Fibroblast of skin of back (primary cell): Measurements from ENCODE around the gene CEP170.
"Not testable (repeated sequence)": the region's sequence is repeated elsewhere in the genome, so short reads cannot be mapped to it uniquely, and the experiment has no call there.

Experiments used
- DNase-seq: peaks from one replicate; pipeline ENCODE4 v3.0.0-alpha.2; 2013

Gene CEP170

DNA sequence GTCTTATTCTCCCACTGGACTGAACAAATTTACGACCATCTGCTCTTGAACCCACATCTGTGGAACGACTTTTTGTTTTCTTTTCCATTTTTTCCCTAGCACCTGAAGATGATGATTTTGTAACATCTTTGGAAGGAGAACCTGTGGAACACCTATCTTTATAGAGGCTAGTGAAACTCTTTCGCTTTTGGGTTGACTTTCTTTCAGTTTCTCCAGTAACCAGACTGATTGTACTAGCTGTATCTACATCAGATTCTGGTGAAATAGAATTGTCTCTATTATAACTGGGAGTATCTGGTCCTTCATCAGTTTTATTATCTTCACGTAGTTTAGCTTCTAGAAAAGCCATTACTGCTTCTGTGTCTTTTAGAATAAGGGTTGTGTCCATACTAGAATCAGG, 90.2 kb downstream of the CEP170 start:
- DNase-seq = not testable (repeated sequence)

DNA sequence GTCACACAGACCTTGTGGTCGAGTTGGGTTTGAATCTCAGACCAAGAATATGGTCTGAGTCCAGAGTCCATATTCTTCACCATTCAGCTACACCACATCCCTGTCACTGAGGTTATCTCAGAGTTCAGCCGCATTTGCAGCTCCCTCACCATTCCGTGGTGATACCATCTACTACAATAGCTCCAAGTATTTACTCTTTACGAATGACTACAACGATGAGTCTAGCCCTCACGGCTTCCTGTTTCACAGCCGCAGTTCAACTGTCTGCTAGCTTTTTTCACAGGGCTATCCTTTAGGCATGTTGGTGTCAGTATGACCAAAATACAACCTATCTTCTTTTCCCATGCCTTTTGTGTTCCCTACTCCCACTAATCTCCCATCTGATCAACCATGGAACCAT, 104.2 kb downstream of the CEP170 start:
- not testable (repeated sequence) for DNase-seq

DNA sequence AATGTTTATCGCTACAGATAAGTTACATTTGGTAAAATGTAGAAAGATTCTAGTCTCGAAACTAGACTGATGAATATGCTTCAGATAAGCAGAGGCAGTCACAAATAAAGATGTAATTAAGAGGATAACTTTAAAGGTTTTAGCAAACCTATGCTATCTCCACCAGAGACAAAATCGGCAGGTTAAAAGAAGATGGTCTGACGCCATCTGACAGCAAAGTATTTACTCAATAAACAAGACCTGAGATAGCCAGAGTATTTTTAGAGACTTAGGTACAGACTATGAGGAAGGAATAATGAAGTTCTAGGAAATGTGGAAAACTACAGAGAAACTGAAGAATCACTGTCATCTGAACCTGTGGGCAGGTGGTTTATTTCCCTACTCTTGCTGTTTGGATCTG, 106.0 kb downstream of the CEP170 start:
- DNase-seq = not testable (repeated sequence)

DNA sequence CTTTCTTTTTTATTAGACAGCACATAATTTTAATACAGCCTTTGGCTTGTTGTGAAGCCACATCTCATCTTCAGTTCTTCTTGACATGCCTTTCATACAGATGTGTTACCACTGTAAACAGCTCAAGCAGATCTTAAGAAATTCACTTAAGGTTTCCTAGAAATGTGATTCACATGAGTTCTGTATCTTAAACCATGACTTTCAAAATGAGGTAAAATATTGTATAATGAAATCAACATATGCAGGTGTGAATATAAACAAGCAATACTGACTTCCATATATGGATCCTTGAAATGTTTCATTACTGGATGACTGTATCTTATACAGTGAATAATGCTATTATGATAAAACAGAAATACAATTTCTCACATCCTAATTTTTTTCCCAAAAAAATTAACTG, 107.7 kb downstream of the CEP170 start:
- not testable (repeated sequence) for DNase-seq

DNA sequence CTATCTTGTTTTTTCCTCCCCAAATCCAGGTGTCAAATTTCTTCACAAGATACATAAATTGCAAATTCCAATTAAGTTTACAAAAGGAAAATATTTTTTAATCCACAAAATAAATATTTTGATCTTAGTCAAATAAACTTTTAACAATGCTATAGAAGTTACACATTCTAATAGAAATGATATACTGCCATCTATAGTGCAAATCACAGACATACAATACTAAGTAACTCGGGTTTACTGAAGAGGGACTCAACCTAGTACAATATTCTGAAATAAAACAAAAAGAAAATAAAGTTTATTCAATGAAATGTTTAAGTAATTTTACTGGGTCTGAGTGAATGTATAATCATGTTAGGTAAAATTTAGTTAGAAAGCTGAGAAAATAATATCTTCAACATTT, 114.6 kb downstream of the CEP170 start:
- not testable (repeated sequence) for DNase-seq

GRCh38 chr1:243122876-243123409, 132.1 kb downstream of the CEP170 start:
- DNase-seq = not testable (repeated sequence)

GRCh38 chr1:243121939-243122338, 133.1 kb downstream of the CEP170 start:
- DNase-seq = not testable (repeated sequence)

DNA sequence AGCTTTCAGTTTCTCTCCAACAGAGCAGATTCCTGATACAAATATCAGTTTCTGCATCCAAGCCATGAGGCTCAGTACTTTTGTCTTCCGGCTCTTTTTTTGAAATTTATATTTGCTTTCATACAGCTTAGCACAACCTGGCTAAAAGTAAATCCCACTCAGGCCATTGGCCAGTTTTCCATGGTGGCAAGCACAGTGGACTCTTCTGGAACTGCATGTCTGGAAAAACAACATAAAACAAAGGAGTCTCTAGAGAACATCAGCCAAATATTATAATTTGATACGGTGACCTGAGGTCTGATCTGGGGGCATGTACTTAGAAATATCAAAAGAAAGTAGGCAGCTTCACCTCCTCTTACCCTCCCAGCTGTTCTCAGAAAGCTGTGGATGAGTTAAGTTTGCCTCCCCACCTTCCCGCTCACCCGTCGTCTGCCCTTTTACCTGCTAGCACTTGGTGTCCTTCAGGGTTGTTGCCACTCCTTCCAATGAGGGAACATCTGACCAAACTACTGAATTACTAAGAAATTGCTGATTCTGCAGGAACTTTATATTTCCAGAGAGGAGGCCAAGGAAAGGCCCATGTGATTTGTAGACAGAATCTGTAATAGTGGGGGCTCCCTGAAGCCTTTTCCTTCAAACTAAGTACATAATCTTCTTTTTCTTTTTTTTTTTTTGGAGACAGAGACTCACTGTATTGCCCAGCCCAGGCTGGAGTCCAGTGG, 136.3 kb downstream of the CEP170 start:
- not testable (repeated sequence) for DNase-seq

GRCh38 chr1:243116187-243116586, 138.9 kb downstream of the CEP170 start:
- DNase-seq = not testable (repeated sequence)

DNA sequence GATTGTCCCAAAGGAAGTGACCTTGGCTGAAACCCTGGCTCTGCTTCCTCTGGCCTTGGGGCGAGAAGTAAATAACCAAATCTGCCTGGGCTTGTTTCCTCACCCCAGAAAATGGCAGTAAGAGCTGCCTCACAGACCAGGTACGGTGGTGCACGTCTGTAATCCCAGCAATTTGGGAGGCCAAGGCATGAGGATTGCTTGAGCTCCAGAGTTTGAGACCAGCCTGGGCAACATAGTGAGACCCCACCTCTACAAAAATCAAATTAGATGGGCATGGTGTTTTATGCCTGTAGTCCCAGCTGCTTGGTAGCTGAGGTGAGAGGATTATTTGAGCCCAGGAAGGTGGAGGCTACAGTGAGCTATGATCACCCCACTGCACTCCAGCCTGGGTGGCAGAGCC, 140.3 kb downstream of the CEP170 start:
- not testable (repeated sequence) for DNase-seq

- peak; percentile 85 for DNase-seq
Measured at GRCh38 chr1:243114059-243114713, 140.9 kb downstream of the CEP170 start.

DNA sequence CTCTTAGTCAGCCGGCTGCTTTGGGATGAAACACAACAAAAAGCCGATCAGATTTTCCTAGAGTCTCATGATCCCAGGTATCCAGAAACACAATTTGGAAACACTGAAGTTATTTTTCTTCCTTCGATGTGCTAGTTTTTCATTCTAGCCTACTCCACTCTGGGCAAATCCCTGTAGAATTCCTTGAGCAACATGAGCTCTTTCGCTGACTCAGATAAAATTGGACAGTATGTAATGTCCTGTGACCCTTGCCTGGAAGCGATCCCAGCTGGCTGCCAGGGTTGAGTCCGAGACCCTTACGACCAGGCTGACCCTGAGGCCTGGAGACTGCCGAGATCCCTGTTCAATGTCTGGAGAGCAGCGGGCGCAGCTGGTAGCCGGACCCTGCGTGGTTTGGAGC, 147.9 kb downstream of the CEP170 start:
- not testable (repeated sequence) for DNase-seq

- DNase-seq = not testable (repeated sequence)
Measured at GRCh38 chr1:243105652-243106332, 149.3 kb downstream of the CEP170 start.

DNA sequence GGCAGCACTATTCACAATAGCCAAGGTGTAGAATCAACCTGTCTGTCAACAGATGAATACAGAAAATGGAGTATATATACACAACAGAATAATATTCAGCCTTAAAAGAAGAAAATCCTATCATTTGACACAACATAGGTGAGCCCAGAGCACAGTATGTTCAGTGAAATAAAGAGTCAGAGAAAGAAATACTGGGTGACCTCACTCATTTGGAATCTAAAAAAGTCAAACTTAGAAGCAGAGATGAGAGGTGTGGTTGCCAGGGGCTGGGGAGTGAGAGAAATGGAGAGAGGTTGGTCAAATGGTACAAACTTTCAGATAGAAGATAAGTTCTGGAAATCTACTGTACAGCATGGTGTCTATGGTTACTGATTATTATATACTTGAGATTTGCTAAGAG, 150.0 kb downstream of the CEP170 start:
- DNase-seq = not testable (repeated sequence)

GRCh38 chr1:243104452-243104851, 150.6 kb downstream of the CEP170 start:
- not testable (repeated sequence) for DNase-seq

GRCh38 chr1:243101551-243102050, 153.5 kb downstream of the CEP170 start:
- peak; percentile 74 for DNase-seq

- not testable (repeated sequence) for DNase-seq
Measured at GRCh38 chr1:243087368-243087767, 167.7 kb downstream of the CEP170 start.
